Measurements from ENCODE around the gene DIPK1B.
A peak's percentile ranks its signal among the peaks of the same experiment; 100 is the strongest.

DIPK1B gene

GRCh38 chr9:136671254-136671614 lies 41.1 kb upstream of the DIPK1B start:
- no peak for TF ChIP-seq CTCF (conservative IDR thresholded peaks at IDR 0.05)

GRCh38 chr9:136671646-136672430 lies 40.5 kb upstream of the DIPK1B start:
- TF ChIP-seq CTCF (conservative IDR thresholded peaks at IDR 0.05) = peak; percentile 89
- no peak overlapping the region for H3K27ac ChIP-seq

More at GRCh38 chr9:136671254-136671614, 41.1 kb upstream of the DIPK1B start:
- H3K27ac ChIP-seq = no peak overlapping the region

- H3K27ac ChIP-seq = no peak overlapping the region
These were observed 39.8 kb upstream of the DIPK1B start for GRCh38 chr9:136672431-136673087.

GRCh38 chr9:136673088-136673974 lies 39.0 kb upstream of the DIPK1B start:
- no peak for TF ChIP-seq CTCF (conservative IDR thresholded peaks at IDR 0.05)
- no peak overlapping the region for H3K27ac ChIP-seq

More at GRCh38 chr9:136672431-136673087, 39.8 kb upstream of the DIPK1B start:
- TF ChIP-seq CTCF (conservative IDR thresholded peaks at IDR 0.05) = no peak

- no peak for TF ChIP-seq CTCF (conservative IDR thresholded peaks at IDR 0.05)
- no peak overlapping the region for H3K27ac ChIP-seq
These were observed 38.2 kb upstream of the DIPK1B start for GRCh38 chr9:136673975-136674785.

- no peak overlapping the region for H3K27ac ChIP-seq
- TF ChIP-seq CTCF (conservative IDR thresholded peaks at IDR 0.05) = no peak
These were observed 37.5 kb upstream of the DIPK1B start for GRCh38 chr9:136674786-136675349.
